Activated CD4-positive, alpha-beta T cell treated with anti-CD3 and anti-CD28 coated beads for 36 hours (primary cell): ENCODE results near the gene HCST. TPM values are rescaled to one million over a fixed set of nuclear protein-coding genes. Genes with fewer than 3 reads are reported as not detected.

Source experiments
- ATAC-seq: fragments of 200-7000 bp; cut with Tn5 transposase; one replicate; pipeline ENCODE4 v1.10.0; 2021; ENCODE audit warnings: mild to moderate bottlenecking, moderate library complexity
- CTCF ChIA-PET: fragments of 350-600 bp; sonication (Branson Sonifier 250); formaldehyde crosslinking; loops from one replicate; lab custom pipeline; 2021; ENCODE audit warnings: antibody characterized with exemption; lab: Charles Lee
- POLR2A ChIA-PET: fragments of 350-600 bp; sonication (Branson Sonifier 250); formaldehyde crosslinking; loops from one replicate; lab custom pipeline; 2021; ENCODE audit warnings: antibody characterized with exemption, inconsistent platforms; lab: Charles Lee
- DNase-seq: peaks from one replicate; pipeline ENCODE4 v3.0.0-alpha.2; 2020
- H3K27ac Mint-ChIP-seq: one replicate; pipeline ENCODE4 v1.8.0; 2021; ENCODE audit warnings: mixed read lengths
- H3K27me3 Mint-ChIP-seq: one replicate; pipeline ENCODE4 v1.8.0; 2021; ENCODE audit warnings: mixed read lengths
- H3K36me3 Mint-ChIP-seq: one replicate; pipeline ENCODE4 v1.8.0; 2021; ENCODE audit warnings: low read depth, mixed read lengths
- H3K4me1 Mint-ChIP-seq: one replicate; pipeline ENCODE4 v1.8.0; 2021; ENCODE audit warnings: mixed read lengths
- H3K4me3 Mint-ChIP-seq: one replicate; pipeline ENCODE4 v1.8.0; 2021; ENCODE audit warnings: mild to moderate bottlenecking, moderate library complexity, mixed read lengths
- H3K9me3 Mint-ChIP-seq: one replicate; pipeline ENCODE4 v1.8.0; 2021; ENCODE audit warnings: low read depth, mixed read lengths
- intact Hi-C, 2 experiments: fragments of 100-400 bp; cut with DNase I in 1 of 2; cut with micrococcal nuclease in 1 of 2; formaldehyde crosslinking; loops; one replicate each; pipeline versions ENCODE4 v1.14.2 to v1.15.1; 2022 to 2024; cut with DNase I, micrococcal nuclease
- total RNA-seq, 2 experiments: library from RNA; stranded (reverse); gene quantifications; one replicate each; pipeline ENCODE4 v1.2.3, GENCODE V29; 2021

Gene HCST
- total RNA-seq, 2 experiments from 2014 or later = 27.0 to 32.7 TPM

DNA sequence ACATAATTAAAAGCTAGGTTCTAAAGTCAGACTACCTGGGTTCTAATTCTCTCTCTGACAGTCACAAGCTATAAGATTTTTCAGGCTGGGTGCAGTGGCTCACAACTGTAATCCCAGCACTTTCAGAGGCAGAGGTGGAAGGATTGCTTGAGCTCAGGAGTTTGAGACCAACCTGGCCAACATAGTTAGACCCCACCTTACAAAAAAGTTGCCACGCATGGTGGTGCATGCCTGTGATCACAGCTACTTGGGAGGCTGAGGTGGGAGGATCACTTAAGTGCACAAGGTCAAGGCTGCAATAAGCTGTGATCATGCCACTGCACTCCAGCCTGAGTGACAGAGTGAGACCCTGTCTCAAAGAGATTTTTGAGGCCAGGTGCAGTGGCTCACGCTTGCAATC is 8.0 kb upstream of the HCST start:
- intact Hi-C loops = no loop called here
- POLR2A ChIA-PET = interaction anchor here (0.6 kb wide), 1 partner anchor 26 kb away, joined by 5 read pairs; no protein-coding TSS in a partner anchor
- no peak for DNase-seq
- Mint-ChIP-seq H3K9me3 (no peaks in the 10 kb centered on the region), H3K27me3 (no peaks in the 10 kb centered on the region), H3K36me3 (peaks cover 77% of the 10 kb centered on the region), H3K27ac (no peak overlapping the region), H3K4me3 (no peak overlapping the region), H3K4me1 (peaks cover 36% of the 10 kb centered on the region)
- CTCF ChIA-PET = interaction anchor here (0.6 to 1.3 kb wide), 5 partner anchors 11 to 454 kb away, joined by 3 read pairs; no protein-coding TSS in a partner anchor
- ATAC-seq = no peak

DNA sequence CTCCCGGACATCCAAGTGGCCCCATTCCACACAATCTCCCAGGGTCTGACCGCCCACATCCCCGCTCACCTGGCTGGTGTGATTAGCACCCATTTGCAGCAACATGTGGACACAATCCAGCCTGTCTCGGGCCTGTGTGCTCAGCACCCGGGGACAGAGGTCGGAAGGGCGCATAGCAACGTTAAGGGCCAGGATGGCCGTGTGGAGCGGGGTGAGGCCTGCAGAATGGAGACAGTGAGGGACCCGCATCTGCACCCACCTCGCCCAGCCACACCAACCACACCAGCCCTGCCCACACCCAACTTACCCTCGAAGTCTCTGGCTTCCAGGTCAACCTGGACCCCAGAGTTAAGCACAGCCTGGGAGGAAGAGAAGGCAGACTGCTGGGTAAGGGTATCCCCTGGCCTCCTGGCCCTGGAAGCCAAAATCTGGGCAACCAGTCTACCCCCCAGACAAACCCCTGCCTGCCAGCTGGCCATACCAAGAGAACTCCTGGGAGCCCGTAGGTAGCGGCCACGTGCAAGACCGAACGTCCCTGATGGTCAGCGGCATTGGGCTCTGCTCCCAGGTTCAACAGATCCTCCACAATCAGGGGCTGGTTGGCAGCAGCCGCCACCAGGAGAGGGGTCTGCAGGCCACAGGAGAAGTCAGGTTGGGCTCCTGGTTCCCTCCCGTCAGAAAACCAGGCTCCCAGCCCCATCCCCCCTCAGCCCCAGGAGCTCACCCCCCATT is 6.3 kb upstream of the HCST start:
- ChIA-PET CTCF (no interaction called here), POLR2A (no interaction called here)
- intact Hi-C loops = no loop called here
- Mint-ChIP-seq H3K36me3 (peaks cover 66% of the 10 kb centered on the region), H3K27me3 (no peaks in the 10 kb centered on the region), H3K9me3 (no peaks in the 10 kb centered on the region), H3K27ac (peak overlapping the region; percentile 59), H3K4me1 (peaks cover 42% of the 10 kb centered on the region), H3K4me3 (peak overlapping the region; percentile 75)
- no peak for DNase-seq
- ATAC-seq = no peak

DNA sequence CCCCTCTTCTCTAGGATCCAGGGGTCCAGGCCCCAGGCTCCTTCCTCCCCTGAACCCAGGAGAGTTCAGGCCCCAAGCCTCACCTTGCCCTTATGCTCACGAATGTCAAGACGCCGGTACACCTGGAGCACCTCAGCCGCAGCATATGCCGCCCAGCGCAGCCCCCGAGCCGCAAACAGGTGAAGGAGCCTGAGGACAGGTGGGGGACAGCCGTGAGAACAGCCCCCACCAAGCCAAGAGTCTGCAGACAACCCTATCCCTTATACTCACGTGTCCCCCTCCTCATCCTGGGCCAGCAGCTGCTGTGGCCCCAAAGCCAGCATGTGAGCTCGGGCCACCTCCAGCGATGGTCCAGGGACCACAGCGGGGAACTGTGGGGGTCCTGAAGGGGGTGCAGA is 5.7 kb upstream of the HCST start:
- no peaks in the 10 kb centered on the region for H3K27me3 Mint-ChIP-seq
- DNase-seq (no peak), ATAC-seq (no peak)
- CTCF ChIA-PET = interaction anchor here (2.3 kb wide), 1 partner anchor 35 kb away, joined by 6 read pairs; no protein-coding TSS in a partner anchor
- peak overlapping the region; percentile 55 for H3K27ac Mint-ChIP-seq
- peak overlapping the region; percentile 75 for H3K4me3 Mint-ChIP-seq
- intact Hi-C loops = no loop called here
- peaks cover 61% of the 10 kb centered on the region for H3K36me3 Mint-ChIP-seq
- H3K9me3 Mint-ChIP-seq = no peaks in the 10 kb centered on the region
- H3K4me1 Mint-ChIP-seq = peaks cover 46% of the 10 kb centered on the region
- POLR2A ChIA-PET = no interaction called here

DNA sequence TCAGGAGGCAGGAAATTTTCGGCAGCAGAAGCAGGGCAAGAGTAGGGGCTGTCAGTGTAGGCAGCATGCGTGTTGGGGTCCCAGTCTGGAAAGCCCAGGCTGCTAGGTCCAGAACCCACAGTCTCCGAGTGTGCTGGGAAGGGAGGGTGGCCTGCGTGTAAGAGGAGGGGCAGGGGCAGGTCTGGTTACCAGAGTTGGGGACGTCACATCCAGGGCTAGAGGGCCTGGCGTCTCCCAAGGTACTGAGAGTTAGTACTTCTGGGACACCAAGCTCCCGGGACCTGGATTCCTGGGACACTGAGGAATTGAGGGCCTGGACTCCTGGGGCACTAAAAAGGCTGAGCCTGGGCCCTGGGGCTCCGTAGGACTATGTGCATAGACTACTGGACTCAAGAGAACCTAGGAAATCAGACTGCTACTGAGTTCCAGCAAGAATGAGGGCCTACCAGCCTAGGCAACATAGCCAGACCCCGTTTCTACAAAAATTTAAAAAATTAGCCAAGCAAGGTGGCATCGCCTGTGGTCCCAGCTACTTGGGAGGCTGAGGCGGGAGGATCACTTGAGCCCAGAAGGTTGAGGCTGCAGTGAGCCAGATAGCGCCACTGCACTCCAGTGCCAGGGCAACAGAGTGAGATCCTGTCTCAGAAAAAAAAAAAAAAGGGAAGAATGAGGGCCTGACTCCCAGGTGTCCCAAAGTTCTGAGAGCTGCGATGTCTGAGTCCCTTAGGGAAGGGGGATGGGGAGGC is 4.5 kb upstream of the HCST start:
- H3K4me1 Mint-ChIP-seq = peaks cover 54% of the 10 kb centered on the region
- peak overlapping the region; percentile 80 for H3K27ac Mint-ChIP-seq
- intact Hi-C loops = no loop called here
- ATAC-seq = no peak
- peaks cover 56% of the 10 kb centered on the region for H3K36me3 Mint-ChIP-seq
- CTCF ChIA-PET = interaction anchor here (2.0 to 2.3 kb wide), 2 partner anchors 15 to 33 kb away, joined by 6 to 11 read pairs; no protein-coding TSS in a partner anchor
- no peak for DNase-seq
- H3K9me3 Mint-ChIP-seq = no peaks in the 10 kb centered on the region
- POLR2A ChIA-PET = no interaction called here
- H3K4me3 Mint-ChIP-seq = peak overlapping the region; percentile 75
- H3K27me3 Mint-ChIP-seq = no peaks in the 10 kb centered on the region

DNA sequence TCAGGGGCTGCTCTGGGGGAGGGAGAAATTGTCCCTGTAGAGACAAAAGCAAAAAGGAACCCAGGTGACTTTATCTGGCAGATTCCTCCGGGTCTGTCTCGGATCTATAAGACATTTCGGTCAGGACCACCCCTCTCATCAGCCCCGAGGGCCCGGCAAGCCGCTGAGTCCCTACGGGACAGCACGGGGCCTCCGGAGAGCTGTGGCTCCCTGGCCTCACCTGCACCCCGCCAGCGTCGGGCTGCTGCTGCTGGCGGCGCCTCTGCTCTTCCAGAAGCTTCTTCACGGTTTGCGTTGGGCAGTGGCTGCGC is 3.9 kb upstream of the HCST start:
- Mint-ChIP-seq H3K9me3 (no peaks in the 10 kb centered on the region), H3K27me3 (no peaks in the 10 kb centered on the region), H3K4me3 (peak overlapping the region; percentile 75), H3K27ac (peak overlapping the region; percentile 94), H3K4me1 (peaks cover 56% of the 10 kb centered on the region), H3K36me3 (peaks cover 53% of the 10 kb centered on the region)
- POLR2A ChIA-PET = no interaction called here
- no peak for DNase-seq
- CTCF ChIA-PET = interaction anchor here (2.0 to 2.3 kb wide), 2 partner anchors 16 to 33 kb away, joined by 6 to 11 read pairs; no protein-coding TSS in a partner anchor
- ATAC-seq = no peak
- intact Hi-C loops = no loop called here

DNA sequence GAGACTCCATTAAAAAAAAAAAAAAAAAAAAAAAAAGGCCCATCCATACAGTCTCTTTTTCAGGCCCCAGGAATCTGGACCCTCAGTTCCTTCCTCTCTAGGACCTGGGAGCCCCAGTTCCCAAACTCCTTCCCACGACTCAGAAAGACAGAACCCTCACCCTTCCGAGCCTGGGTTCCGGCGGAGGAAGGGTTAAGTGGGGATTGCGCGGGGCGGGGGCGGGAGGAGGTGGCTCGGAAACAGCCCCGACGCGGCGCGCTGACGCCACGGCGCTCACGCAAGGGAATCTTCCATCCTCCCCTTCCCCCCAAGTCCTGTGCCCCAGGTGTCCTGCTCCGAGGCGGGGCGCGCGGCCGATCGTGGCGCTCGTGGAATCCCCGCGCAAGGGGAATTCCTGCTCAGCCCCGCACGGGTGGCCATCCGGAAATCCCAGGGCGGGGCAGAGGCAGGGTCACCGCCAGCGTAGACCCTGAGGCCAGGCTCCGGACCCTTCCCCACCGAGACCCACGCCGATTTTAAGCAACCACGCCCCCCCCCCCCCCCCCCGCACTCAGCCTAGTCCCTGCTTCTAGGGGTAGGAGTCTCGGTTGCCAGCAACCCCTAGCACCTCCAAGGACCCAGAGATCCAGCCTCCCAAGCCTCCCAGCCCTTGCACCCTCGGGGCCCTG is 2.6 kb upstream of the HCST start:
- ATAC-seq = peak; percentile 54
- DNase-seq = peak; percentile 94
- H3K36me3 Mint-ChIP-seq = peaks cover 47% of the 10 kb centered on the region
- intact Hi-C loops = loop anchor here (1.0 kb wide), 16 partner anchors 17 to 315 kb away; partner anchors contain the start of genes ALKBH6 (in 2 of the 2), ARHGAP33 (in 1 of the 2), LRFN3 (in 1 of the 2) and PROSER3 (in 1 of the 2)
- no peaks in the 10 kb centered on the region for H3K27me3 Mint-ChIP-seq
- no peaks in the 10 kb centered on the region for H3K9me3 Mint-ChIP-seq
- H3K4me1 Mint-ChIP-seq = peaks cover 65% of the 10 kb centered on the region
- peak overlapping the region; percentile 94 for H3K27ac Mint-ChIP-seq
- ChIA-PET POLR2A (no interaction called here), CTCF (interaction anchor here (0.6 kb wide), 1 partner anchor 31 kb away, joined by 3 read pairs; no protein-coding TSS in a partner anchor)
- peak overlapping the region; percentile 75 for H3K4me3 Mint-ChIP-seq

DNA sequence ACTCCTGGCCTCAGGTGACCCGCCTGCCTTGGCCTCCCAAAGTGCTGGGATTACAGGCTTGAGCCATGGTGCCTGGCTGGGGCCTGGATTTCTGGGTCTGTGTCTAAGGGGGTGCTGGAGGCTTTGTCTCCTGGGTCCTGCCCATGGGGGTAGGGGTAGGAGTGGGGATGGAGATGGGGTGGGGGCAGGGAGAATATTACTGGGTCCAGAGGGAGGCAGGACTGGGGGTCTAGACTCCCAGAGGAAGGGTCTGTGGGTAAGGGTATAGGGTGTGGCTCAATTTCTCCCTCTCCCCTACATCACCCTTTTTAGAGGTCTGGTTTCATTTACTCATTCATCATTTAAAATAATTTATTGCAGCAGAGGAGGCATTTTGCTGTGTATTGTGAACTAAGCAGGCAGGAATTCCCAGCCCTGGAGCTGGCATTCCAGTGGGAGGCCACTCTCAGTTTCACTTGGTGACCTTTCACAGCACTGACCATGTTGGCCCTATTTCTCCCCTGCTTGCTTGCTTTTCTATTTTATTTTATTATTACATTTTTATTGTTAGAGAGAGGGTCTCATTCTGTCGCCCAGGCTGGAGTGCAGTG is 1.2 kb upstream of the HCST start:
- Mint-ChIP-seq H3K27me3 (no peaks in the 10 kb centered on the region), H3K4me3 (peak overlapping the region; percentile 75), H3K36me3 (peaks cover 35% of the 10 kb centered on the region), H3K27ac (peak overlapping the region; percentile 95), H3K4me1 (peaks cover 63% of the 10 kb centered on the region), H3K9me3 (no peaks in the 10 kb centered on the region)
- DNase-seq (no peak), ATAC-seq (no peak)
- ChIA-PET CTCF (interaction anchor here (0.6 to 0.8 kb wide), 3 partner anchors 46 to 259 kb away, joined by 3 to 4 read pairs (median 3); no protein-coding TSS in a partner anchor), POLR2A (interaction anchor here (0.8 kb wide), 1 partner anchor 30 kb away, joined by 4 read pairs; no protein-coding TSS in a partner anchor)
- intact Hi-C loops = no loop called here

DNA sequence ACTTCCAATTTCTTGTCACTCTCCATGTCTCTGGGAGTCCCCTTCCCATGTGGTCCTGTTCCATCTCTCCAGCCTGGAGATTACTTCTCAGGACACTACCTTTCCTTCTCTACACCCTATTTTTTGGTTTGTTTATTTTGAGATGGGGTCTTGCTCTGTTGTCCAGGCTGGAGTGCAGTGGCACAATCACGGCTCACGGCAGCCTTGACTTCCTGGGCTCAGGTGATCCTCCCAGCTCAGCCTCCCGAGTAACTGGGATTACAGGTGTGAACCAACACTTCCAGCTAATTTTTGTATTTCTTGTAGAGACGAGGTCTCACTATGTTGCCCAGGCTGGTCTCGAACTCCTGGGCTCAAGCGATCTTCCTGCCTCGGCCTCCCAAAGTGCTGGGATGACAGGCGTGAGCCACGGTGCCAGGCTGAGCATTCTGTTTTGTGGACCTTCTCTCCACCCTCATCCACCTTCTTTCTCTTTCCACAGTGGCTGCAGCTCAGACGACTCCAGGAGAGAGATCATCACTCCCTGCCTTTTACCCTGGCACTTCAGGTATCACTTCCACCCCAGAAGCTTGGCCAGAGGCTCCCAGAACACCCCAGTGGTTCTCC is 644 bp downstream of the HCST start:
- POLR2A ChIA-PET = no interaction called here
- no peak for ATAC-seq

DNA sequence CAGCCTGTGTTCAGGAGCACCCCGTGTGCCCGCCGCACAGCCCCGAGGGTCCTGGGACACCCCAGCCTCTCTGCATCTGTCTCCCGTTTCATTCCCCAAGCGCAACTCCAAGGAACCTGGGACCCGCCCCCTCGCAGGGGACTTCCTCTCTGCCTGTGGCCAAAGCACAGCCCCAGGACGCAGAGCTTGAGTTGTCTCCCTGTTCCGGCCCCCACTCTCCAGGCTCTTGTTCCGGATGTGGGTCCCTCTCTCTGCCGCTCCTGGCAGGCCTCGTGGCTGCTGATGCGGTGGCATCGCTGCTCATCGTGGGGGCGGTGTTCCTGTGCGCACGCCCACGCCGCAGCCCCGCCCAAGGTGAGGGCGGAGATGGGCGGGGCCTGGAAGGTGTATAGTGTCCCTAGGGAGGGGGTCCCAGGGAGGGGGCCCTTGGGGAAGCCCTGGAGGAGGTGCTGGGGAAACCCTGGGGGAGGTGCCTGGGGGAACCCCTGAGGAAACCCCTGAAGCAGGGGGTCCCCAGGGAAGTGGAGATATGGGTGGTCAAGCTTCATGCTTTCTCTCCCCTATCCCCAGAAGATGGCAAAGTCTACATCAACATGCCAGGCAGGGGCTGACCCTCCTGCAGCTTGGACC is 1.3 kb downstream of the HCST start:
- H3K27me3 Mint-ChIP-seq = no peaks in the 10 kb centered on the region
- DNase-seq = peak; percentile 93
- intact Hi-C loops = no loop called here
- peaks cover 10% of the 10 kb centered on the region for H3K36me3 Mint-ChIP-seq
- peak; percentile 54 for ATAC-seq
- H3K4me1 Mint-ChIP-seq = peaks cover 45% of the 10 kb centered on the region
- no peaks in the 10 kb centered on the region for H3K9me3 Mint-ChIP-seq
- ChIA-PET CTCF (interaction anchor here (0.6 to 1.2 kb wide), 5 partner anchors 11 to 196 kb away, joined by 3 to 4 read pairs (median 3); no protein-coding TSS in a partner anchor), POLR2A (no interaction called here)
- peak overlapping the region; percentile 95 for H3K27ac Mint-ChIP-seq
- peak overlapping the region; percentile 75 for H3K4me3 Mint-ChIP-seq

More for the DNA sequence above, 644 bp downstream of the HCST start:
- no peak for DNase-seq
- peaks cover 17% of the 10 kb centered on the region for H3K36me3 Mint-ChIP-seq
- H3K4me3 Mint-ChIP-seq = peak overlapping the region; percentile 75
- CTCF ChIA-PET = interaction anchor here (0.7 to 1.2 kb wide), 4 partner anchors 10 to 195 kb away, joined by 3 to 4 read pairs (median 4); no protein-coding TSS in a partner anchor
- peaks cover 49% of the 10 kb centered on the region for H3K4me1 Mint-ChIP-seq
- intact Hi-C loops = no loop called here
- no peaks in the 10 kb centered on the region for H3K27me3 Mint-ChIP-seq
- peak overlapping the region; percentile 95 for H3K27ac Mint-ChIP-seq
- no peaks in the 10 kb centered on the region for H3K9me3 Mint-ChIP-seq
